Measurements from ENCODE around the gene C21orf91.

DNA sequence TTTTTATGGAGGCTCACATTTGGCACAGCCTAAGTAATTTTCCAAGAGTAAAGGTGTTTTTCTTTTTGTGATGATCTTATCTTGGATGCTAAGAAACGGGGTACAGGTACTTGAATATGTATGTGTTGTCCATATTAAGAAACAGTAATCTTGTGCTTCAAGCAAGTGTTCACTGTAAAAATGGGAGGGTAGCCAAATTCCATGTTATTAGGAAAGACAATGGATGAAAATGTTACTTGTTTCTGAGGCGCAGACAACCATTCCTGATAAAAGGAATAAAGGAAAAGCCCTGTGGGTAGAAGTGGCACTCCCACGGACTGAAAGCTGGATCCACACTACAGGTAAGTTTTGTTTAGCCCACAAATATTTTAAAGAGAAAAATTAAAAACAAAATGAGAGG lies 15.6 kb downstream of the C21orf91 start:
- TF ChIP-seq, protein P1, sequence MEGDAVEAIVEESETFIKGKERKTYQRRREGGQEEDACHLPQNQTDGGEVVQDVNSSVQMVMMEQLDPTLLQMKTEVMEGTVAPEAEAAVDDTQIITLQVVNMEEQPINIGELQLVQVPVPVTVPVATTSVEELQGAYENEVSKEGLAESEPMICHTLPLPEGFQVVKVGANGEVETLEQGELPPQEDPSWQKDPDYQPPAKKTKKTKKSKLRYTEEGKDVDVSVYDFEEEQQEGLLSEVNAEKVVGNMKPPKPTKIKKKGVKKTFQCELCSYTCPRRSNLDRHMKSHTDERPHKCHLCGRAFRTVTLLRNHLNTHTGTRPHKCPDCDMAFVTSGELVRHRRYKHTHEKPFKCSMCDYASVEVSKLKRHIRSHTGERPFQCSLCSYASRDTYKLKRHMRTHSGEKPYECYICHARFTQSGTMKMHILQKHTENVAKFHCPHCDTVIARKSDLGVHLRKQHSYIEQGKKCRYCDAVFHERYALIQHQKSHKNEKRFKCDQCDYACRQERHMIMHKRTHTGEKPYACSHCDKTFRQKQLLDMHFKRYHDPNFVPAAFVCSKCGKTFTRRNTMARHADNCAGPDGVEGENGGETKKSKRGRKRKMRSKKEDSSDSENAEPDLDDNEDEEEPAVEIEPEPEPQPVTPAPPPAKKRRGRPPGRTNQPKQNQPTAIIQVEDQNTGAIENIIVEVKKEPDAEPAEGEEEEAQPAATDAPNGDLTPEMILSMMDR (IDR thresholded peaks at IDR 0.05 in 4 of 5, conservative IDR thresholded peaks at IDR 0.05 in 1 of 5), result no peak
- no peak for TF ChIP-seq POLR2A (IDR thresholded peaks at IDR 0.05)
